SKM-1 treated with dmso at 0.1 percent for 144 hours (cell line): ENCODE measurements around the gene NELFCD.
"Not testable (repeated sequence)": the region's sequence is repeated elsewhere in the genome, so short reads cannot be mapped to it uniquely, and the experiment has no call there.

Experiments used
- DNase-seq: peaks from one replicate; lab custom pipeline; 2025; ENCODE audit not compliant: unreplicated experiment; lab: John Stamatoyannopoulos, UW

NELFCD gene

DNA sequence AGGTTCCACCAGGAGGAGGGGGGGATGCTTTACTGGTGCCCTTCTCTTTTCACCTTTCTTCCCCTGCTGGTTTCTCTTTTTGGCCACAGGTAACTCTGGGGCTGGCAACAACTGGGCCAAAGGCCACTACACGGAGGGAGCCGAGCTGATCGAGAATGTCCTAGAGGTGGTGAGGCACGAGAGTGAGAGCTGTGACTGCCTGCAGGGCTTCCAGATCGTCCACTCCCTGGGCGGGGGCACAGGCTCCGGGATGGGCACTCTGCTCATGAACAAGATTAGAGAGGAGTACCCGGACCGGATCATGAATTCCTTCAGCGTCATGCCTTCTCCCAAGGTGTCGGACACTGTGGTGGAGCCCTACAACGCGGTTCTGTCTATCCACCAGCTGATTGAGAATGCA, 42.6 kb downstream of the NELFCD start:
- DNase-seq = no peak

DNA sequence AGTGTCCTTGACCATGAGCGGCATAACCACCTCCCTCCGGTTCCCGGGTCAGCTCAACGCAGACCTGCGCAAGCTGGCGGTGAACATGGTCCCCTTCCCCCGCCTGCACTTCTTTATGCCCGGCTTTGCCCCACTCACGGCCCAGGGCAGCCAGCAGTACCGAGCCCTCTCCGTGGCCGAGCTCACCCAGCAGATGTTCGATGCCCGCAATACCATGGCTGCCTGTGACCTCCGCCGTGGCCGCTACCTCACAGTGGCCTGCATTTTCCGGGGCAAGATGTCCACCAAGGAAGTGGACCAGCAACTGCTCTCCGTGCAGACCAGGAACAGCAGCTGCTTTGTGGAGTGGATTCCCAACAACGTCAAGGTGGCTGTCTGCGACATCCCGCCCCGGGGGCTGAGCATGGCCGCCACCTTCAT, 43.1 kb downstream of the NELFCD start:
- no peak for DNase-seq

DNA sequence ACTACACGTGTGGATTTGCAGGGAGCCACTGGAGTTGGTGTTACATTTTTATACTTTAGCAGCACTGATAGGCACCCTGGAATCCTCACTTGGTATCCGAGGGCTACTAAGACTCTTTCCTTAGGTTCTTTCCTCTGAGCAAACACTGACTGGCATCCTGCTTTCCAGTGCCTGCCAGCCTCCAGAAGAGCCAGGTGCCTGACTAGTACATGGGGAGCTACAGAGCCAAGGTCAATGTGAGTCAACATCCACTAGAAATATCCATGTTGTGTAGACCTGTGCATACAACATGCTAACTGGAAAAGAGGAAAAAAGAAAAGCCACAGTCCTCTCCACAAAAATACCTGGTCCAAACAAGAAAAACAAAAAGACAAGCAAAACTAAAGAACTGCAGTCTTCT, 44.0 kb downstream of the NELFCD start:
- no peak for DNase-seq

DNA sequence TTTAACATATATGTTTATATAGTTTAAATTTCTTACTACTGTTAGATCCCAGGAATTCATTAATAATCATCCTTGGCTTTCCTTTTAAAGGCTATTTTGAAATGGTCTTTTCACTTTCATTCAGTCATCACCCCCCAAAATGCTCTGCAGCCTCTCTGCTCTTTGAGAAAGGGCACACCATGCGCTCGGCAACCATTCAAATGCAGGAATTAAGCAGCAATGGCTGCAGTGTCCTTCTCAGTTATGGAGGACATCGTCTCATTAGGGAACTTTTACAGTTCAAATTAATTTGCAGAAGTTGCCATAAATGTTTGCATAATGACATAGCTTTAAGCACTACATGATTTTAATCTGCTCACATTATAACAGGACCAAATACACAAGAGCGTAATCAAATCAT, 44.5 kb downstream of the NELFCD start:
- no peak for DNase-seq

DNA sequence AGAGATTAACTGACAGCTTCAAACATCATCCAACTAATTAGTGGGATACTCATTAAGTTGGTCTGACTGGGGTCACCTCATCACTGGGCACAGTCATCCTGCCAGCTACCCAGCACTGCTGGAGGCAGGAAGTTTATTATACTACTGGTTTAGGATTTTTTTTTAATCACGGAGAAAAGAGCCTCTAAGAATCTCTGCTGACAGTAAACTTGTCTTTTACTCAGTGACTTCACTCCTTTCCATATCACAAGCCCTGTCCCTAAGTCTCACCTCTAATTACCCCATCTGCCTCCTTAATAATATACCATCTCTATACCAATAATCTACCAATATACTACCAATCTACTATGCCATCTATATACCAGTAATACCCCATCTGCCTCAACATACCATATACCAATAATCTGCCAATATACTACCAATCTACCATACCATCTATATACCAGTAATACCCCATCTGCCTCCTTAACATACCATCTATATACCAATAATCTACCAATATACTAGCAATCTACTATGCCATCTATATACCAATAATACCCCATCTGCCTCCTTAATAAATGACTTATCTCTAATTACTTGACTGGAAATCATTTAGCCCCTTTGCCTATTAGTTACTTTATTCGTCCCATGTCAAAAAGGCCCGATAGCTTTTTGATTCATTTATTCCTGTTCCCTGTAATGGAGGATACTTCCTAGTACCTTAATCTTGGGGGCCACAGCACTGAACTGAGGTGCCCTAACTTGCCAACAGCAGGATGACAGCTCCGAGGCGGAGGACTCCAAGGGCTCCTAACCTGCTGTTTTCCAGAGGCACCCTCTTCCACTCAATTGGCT, 46.1 kb downstream of the NELFCD start:
- DNase-seq = no peak

DNA sequence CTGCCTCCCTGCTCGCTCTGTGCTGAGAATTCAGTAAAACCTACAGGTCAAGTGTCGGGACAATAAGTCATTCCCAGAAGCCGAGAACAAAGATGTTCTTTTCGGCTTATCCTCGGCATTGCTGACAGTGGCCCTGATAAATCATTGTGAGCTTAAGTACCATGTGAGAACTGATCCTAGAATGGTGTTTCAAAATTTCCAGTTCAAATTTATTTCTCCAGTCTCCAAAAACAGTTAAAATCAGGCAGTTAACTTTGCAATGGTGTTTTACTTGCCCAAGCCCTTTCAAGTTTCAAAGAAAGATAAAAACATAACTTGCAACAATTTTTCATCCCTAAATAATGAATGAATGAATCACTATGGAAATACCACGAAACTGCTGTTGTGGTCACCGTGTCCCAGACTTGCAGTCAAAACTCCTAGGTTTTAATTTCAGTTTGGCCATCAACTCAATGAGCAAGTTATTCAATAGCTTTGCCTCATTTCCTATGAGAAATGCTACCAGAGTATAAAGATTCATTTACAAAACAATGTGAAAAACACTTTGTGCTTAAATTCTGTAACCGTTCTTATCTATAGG, 46.8 kb downstream of the NELFCD start:
- DNase-seq = no peak

DNA sequence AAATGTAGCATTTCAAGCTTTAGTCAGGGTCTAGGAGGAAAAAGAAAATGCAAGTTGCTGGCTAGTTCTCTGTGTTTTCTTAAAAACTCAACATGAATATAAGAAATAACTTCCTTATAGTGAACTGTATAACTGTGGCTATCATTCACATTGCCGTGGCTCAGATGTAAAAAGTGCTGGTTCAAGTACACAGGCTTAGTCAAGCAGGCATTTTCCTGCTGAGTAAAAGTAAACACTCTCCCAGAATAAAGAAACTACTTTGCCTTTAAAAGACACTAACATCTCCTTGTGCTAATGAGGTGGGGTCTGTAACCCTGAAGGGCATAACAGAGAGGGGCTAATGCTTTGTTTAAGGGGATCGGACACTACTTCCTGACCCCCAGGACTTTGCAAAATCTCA, 47.8 kb downstream of the NELFCD start:
- no peak for DNase-seq

DNA sequence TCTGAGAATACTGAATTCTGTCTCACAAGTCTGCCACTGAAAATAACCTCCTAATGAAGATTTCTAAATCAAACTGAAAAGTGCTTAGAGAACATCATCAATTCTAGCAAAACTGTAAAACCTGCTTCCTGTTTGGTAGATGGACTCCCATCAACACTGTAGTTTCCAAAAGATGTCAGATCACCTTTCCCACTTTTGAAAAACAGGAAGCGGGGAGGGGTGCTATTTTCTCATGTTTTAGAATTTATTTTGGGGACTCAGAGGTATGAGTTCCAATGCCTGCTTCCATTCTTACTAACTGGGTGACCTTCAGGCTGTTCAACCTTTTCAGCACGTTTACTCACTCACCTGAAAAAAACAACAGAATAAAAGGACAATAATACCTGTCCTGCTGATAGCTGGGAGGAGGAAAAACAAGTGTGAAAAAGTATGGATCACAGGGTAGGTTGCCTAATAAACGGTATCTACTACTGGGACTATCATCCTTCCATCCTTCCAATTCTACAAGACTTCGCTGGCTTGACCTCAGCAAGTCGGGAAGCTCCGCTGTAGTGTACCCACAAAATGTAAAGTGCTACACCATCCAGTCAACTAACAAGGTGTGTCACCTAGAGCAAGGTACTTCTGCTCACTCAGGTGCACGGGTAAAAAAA, 50.0 kb downstream of the NELFCD start:
- DNase-seq = no peak

DNA sequence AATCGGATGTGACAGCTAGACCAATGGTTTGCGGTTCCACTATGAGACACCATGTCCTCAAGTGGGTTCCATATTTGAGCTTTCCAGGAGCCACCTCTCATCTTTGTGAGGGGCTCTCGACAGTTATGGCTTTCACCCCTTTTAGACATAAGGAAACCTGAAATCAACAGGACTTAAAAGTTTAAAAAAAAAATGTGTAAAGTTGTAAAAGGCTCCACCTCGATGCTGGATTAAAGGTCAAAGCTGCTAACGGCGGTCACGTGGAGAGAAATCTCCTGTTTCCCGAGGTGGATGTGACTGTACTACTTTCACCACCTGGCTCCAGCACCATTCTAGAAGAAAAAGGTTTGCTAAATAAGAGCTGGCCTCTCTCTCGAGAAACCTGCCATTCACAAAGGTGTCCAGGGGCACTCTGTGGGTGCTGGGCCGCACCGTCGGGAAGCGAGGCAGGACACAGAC, 50.5 kb downstream of the NELFCD start:
- DNase-seq = no peak

DNA sequence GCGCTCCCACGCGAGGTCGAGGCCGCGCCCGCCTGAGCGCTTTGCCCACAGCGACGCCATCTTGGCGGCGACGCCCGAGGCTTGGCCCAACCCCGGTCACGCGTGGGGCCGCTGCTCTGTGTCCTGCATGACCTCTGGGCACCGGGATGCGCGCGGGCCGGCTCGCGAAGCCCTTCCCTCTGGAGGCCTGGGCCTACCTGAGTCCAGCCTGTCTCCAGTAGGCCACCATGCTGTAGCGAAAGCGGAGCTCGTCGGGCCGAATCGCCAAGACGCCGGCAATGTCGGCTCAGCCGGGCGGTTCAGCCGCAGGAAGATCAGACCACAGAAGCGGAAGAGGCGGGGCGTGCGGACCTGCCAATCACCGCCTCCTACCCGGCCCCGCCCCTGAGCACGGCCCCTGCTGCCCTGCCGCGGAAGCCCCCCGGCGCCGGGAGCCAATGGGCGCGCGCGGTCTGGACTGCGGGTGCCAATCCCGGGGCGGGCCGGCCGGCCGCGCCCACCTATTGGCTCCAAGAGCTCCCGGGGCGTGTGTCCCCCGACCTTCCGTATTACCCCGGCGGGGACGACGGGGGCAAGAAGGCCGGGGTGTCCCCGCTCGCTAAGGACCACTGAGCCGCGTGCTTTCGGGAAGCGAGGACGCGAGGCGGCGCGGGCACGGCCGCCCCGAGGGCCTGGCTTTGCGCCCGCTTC, 51.1 kb downstream of the NELFCD start, which contains the start of gene ATP5F1E:
Gene ATP5F1E, minus strand, starts transcription at position 313 of the 690 bp plus-strand sequence. Its CDS starts 84 bp downstream, at position 229.
- peak; percentile 94 for DNase-seq

DNA sequence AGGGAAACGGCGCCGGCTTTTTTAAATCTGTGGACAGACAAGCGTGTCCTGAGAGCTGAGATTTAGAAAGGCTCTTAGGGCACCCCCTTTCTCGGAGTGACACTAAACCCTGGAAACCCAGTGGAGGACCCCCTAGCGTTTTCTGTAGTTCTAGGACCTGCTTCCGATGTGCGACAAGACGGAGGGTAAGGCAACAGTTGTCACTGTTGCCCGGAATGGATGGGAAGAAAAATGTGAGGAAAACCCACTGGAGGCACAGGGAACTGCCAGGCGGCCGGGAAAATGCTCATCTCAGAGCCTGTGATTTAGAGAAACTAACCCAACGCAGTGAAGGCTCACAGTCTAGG, 51.6 kb downstream of the NELFCD start:
- no peak for DNase-seq

DNA sequence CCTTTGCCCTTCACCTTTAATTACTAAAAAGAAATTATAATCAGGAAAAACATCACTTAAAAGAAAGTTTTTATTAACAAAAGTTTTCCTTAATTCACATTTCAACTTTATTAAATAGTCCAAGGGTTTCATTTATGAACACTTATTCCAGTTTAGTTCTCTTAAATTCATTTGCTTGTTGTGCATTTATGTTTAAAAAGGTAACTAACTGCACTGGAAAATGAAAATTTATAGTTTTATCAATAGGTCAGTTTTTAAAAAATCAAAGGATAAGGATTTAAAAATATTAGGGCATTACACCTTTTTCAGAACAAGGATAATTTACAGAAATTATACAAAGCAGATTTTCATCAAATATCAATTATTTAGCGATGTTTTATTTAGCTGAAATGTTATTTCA, 52.0 kb downstream of the NELFCD start:
- no peak for DNase-seq

DNA sequence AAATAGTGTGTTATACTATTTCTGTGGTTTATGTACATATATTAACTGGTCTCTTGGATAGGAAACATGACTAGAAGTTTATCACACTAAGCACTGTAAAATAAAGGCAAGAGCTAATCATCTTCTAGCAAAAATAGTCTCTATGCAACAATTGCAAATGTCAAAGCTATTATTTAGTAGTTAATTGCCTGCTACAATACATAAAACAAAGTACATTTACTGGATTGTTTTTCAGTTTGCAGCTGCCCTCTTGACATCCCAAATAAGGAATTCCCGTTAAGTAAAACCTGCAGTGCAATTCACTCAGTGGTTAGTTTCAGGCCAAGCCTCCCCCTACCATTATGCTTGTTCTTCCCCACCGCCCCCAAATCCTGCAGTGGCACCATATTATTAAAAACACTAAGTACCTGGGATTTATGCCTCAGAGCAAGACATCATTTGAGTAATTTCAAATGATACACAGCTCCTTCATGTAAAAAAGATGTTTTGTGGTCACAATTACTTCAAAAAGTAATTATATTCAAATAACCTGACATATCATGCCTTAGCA, 52.6 kb downstream of the NELFCD start:
- no peak for DNase-seq

DNA sequence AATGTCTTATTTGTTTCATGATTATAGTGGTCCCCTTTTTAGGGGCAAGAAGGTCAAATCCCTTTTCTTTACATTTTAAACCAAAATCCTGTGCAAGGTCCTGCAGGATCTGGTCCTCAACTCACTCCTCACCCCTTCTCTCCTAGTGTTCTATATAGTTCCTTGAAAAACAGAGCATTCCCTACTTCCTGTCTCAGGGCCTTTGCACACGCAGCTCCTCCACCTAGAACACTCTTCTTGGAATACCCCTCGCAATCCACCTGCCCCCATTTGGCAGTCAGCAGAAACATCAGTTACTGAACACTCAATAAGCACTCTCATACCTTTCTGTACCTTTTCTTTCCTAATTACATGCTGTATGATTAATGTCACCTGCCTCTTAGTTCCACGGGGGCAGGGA, 54.3 kb downstream of the NELFCD start:
- no peak for DNase-seq

DNA sequence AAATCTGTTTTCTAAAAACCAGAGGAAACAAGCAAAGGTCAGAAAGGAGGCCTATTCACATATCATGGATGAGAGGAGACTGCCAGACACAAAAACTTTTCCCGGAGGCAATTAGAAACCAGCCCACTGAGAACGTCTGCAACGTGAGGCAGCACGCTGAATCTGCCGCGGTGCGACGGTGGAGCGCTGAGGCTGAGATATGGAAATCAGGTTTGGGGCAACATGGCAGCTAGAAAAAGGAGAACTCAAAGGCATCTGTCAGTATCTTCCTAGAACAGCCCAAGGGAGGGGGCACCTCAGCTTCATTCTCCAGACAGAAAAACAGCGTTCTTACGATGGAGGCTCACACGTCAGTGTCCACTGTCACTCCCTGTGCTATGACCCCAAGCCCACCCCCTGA, 56.3 kb downstream of the NELFCD start:
- no peak for DNase-seq

DNA sequence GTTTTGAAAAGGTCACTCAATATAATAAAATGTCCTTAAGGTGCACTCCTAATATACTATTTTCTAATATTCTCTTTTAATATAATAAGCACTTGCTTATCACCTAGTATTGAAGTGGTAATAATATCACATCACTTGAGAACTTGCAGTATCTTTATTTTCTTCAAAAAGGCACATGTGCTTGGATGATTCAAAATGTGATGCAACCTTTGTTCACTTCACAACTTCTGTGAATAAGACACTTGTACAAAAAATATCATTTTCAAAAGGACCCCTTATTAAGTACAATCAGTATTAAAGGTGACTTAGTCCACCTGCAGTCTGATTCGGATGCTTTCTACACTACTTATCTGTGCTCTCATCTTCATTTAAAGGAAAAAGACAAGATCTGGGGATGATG, 58.2 kb downstream of the NELFCD start:
- DNase-seq = no peak

DNA sequence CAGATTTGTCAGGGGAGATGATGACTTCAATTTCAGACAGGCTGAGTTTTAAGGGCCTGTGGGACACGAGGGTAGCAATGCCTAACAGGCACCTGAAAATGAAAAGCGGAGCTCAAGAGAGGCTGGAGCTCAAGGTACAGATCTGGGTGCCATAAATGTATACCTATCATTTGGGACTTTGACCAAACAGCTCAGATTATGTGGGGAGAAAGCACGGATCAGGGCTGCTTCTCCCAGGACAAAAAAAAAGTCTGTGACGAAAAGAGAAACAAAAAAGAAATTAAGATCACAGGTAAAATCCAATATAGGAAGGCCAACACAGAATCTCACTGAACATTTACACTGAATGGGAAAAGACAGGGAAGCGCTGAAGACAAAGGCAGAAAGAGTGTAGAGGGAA, 59.6 kb downstream of the NELFCD start:
- DNase-seq = no peak

DNA sequence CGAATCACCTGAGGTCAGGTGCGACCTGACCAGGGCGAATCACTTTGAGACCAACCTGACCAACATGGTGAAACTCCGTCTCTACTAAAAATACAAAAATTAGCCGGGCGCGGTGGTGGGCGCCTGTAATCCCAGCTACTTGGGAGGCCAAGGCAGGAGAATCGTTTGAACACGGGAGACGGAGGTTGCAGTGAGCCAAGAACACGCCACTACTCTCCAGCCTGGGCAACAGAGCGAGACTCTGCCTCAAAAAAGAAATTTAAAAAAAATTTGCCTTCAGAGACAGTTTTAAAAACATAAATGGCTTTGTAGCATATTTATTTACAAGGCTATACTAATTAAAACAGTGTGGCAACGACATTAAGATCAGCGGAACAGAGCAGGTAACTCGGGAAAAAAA, 60.4 kb downstream of the NELFCD start:
- DNase-seq = not testable (repeated sequence)

DNA sequence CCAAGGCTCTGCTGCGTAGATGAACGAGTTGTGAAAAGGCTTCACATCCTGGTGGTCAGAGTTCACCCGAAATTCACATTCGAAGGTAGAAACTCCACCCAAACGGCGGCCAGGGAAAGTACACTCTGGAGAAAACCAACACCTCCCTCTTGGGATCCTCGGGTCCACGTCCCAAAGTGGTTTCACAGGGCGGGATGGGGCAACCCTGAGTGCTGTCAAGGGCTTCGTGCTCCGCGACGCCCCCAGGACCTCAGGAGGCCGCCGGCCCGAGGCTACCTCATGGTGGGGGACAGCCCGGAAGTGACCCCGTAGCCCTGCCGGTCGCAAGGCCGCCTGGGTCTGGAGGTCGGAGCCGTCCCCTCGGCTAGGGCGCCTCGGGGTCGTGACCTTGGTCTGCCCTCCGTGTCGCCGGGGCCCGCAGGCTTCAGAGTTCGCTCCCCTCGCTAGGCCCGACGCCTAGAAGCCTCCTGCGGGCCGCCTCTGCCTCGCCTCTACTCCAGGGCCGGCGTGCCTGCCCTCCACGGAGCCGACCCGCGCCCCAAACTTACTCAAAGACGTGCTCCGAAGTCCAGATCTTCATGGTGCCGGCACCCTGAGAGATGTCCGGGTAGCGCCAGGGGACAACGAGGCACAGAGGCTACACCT, 61.2 kb downstream of the NELFCD start, which contains the start of gene PRELID3B:
Gene PRELID3B, minus strand, starts transcription at position 636 of the 645 bp plus-strand sequence. Its CDS starts 56 bp downstream, at position 580.
- DNase-seq = no peak

DNA sequence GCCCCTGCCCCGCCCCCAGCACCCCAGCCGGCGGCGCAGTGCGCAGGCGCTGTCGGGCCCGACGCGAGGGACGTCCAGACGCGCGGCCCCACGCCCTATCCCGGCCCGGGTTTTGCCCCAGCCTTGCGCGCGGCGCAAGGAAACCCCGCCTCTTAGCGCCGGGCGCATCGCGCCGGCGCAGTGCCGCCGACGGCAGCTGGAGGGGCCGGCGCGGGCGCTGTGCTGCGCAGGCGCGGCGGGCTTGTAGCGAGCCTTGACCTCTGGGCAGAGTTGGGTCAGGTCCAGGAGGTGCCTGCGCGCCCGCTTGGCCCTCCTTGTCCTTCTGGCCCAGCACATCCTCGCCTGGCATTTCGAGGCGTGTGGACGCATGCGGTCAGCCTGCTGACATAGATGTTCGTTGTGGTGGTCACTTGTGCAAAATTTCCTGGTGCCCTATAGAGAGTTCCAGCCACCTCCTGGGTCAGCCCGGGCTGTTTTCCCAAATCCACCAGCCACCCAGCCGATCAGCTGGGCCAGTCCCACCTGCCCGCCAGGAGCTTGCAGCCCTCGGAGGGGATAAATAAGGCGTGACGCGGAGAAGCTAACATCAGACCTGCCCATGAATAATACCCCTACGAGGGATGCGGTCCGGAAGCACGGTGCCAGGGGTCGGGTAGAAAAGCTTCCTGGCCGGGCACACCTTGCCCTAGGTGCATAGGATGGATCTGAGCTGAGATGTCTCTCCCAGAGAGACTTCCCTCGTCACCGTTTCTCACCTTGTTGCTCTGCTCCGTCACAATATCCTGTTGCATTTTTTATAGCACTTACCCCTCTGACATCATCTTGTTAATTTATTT, 62.0 kb downstream of the NELFCD start:
- DNase-seq = peak; percentile 93
